ENCODE data around the gene BNIP5. TPM values are rescaled to one million over a fixed set of nuclear protein-coding genes. Genes with fewer than 3 reads are reported as not detected.
"Not testable (repeated sequence)": the region's sequence is repeated elsewhere in the genome, so short reads cannot be mapped to it uniquely, and the experiment has no call there.

BNIP5 gene
- total and polyA plus RNA-seq, 8 donors: 2.4 to 14.8 (median 4.6) TPM

- Histone ChIP-seq H3K4me1 (peaks cover 0 to 24% (median 8%) of the 10 kb centered on the region in 4 donors), H3K36me3 (peaks cover 0 to 26% (median 5%) of the 10 kb centered on the region in 4 donors), H3K4me3 (no peak overlapping the region), H3K27me3 (no peaks in the 10 kb centered on the region), H3K9me3 (no peaks in the 10 kb centered on the region), H3K27ac (peak overlapping the region in 3 of 5 donors; percentile 53 to 79 (median 76))
- intact Hi-C loops (cut with DNase I; ENCODE audit: low total_unique reads): loop anchor here (5.0 kb wide), 1 partner anchor 63 kb away; no protein-coding TSS in a partner anchor
- WGBS, 5 donors: 49 to 67% (median 59%) methylated on average over 17 to 18 of the region's 19 CpGs
- peak; percentile 70 to 81 for DNase-seq
- TF ChIP-seq POLR2AphosphoS5 (IDR thresholded peaks at IDR 0.05) (peak in 1 of 3 donors; percentile 50), CTCF (IDR thresholded peaks at IDR 0.05) (no peak)
Observed at GRCh38 chr6:36364669-36365479, 28.2 kb upstream of the BNIP5 start.

GRCh38 chr6:36364061-36364635 is 27.5 kb upstream of the BNIP5 start:
- not testable (repeated sequence) for H3K27me3 ChIP-seq, H3K4me3 ChIP-seq, H3K9me3 ChIP-seq, DNase-seq
- 97 to 99% (median 97%) methylated on average over 23 to 33 of the region's 34 CpGs for WGBS, 5 donors
- Histone ChIP-seq H3K36me3 (peaks cover 0 to 18% (median 5%) of the 10 kb centered on the region in 4 donors), H3K4me1 (peaks cover under 1 to 29% (median 8%) of the 10 kb centered on the region in 4 donors), H3K27ac (peak overlapping the region in 2 of 5 donors; percentile 76 to 79)
- intact Hi-C loops (cut with DNase I; ENCODE audit: low total_unique reads): loop anchor here (5.0 kb wide), 1 partner anchor 62 kb away; no protein-coding TSS in a partner anchor

GRCh38 chr6:36363371-36363752 is 26.7 kb upstream of the BNIP5 start:
- H3K4me3 ChIP-seq, H3K27ac ChIP-seq, DNase-seq, H3K27me3 ChIP-seq, H3K9me3 ChIP-seq: not testable (repeated sequence)
- peaks cover 0 to 14% (median 3%) of the 10 kb centered on the region in 4 donors for H3K36me3 ChIP-seq
- peaks cover 8 to 37% (median 15%) of the 10 kb centered on the region in 4 donors for H3K4me1 ChIP-seq
- intact Hi-C loops (cut with DNase I; ENCODE audit: low total_unique reads): loop anchor here (5.0 kb wide), 1 partner anchor 61 kb away; no protein-coding TSS in a partner anchor
- 80 to 86% (median 82%) methylated on average over 12 to 13 of the region's 13 CpGs for WGBS, 5 donors

- TF ChIP-seq CTCF (IDR thresholded peaks at IDR 0.05) (no peak), POLR2A (IDR thresholded peaks at IDR 0.05) (no peak)
- H3K4me3 ChIP-seq: no peak overlapping the region
- WGBS, 5 donors: 88 to 94% (median 92%) methylated on average over 22 to 25 of the region's 25 CpGs
- no peaks in the 10 kb centered on the region for H3K27me3 ChIP-seq
- H3K4me1 ChIP-seq: peaks cover 8 to 42% (median 18%) of the 10 kb centered on the region in 4 donors
- peaks cover 0 to 8% (median 2%) of the 10 kb centered on the region in 4 donors for H3K36me3 ChIP-seq
- no peaks in the 10 kb centered on the region for H3K9me3 ChIP-seq
- intact Hi-C loops (cut with DNase I; ENCODE audit: low total_unique reads): loop anchor here (5.0 kb wide), 1 partner anchor 60 kb away; no protein-coding TSS in a partner anchor
- no peak for DNase-seq
- no peak overlapping the region for H3K27ac ChIP-seq
Observed at GRCh38 chr6:36362551-36363370, 26.1 kb upstream of the BNIP5 start.

- no peak overlapping the region for H3K27ac ChIP-seq
- no peak for TF ChIP-seq CTCF (IDR thresholded peaks at IDR 0.05)
- no peak for TF ChIP-seq POLR2AphosphoS5 (IDR thresholded peaks at IDR 0.05)
- TF ChIP-seq EP300 (IDR thresholded peaks at IDR 0.05): no peak
- no peak for TF ChIP-seq POLR2A (IDR thresholded peaks at IDR 0.05)
- DNase-seq: no peak
- H3K4me3 ChIP-seq: no peak overlapping the region
- intact Hi-C loops (cut with DNase I; ENCODE audit: low total_unique reads): loop anchor here (5.0 kb wide), 1 partner anchor 59 kb away; no protein-coding TSS in a partner anchor
- H3K9me3 ChIP-seq: no peaks in the 10 kb centered on the region
- H3K4me1 ChIP-seq: peaks cover 8 to 43% (median 18%) of the 10 kb centered on the region in 4 donors
- no peaks in the 10 kb centered on the region for H3K27me3 ChIP-seq
- WGBS, 5 donors: 76 to 90% (median 88%) methylated on average over 11 of the region's 11 CpGs
- H3K36me3 ChIP-seq: no peaks in the 10 kb centered on the region
Observed at GRCh38 chr6:36361071-36361470, 24.4 kb upstream of the BNIP5 start.

Data from stomach (tissue), 9 donors.